HL-60 (cell line): ENCODE results near the gene ESRRA.

Experiments
- DNase-seq, 2 experiments: peaks; one replicate each; pipeline ENCODE4 v3.0.0-alpha.2; 2010 to 2020; ENCODE audit warnings: low read depth in 1 of 2, low spot score in 1 of 2
- H3K27ac ChIP-seq: fragments of 250-450 bp; sonication (Bioruptor Pico); replicated peaks from 2 replicates; pipeline ENCODE4 v1.5.1; 2020; ENCODE audit warnings: mild to moderate bottlenecking, moderate library complexity
- H3K27me3 ChIP-seq: fragments of 250-450 bp; sonication (Bioruptor Pico); 2 replicates; pipeline ENCODE4 v1.5.1; 2021; ENCODE audit warnings: mild to moderate bottlenecking, moderate library complexity; ENCODE audit not compliant: insufficient read depth, poor library complexity, severe bottlenecking
- H3K4me3 ChIP-seq: replicated peaks from 2 replicates; pipeline ENCODE4 v1.5.1; 2011; ENCODE audit warnings: mild to moderate bottlenecking, control low read depth, low read length; ENCODE audit not compliant: insufficient read depth
- CTCF ChIP-seq: IDR thresholded peaks from one replicate; pipeline ENCODE4 v1.5.1; 2011; ENCODE audit warnings: low read length, control low read depth, inconsistent platforms; ENCODE audit not compliant: insufficient read depth
- GABPA ChIP-seq: IDR thresholded peaks from 2 replicates; pipeline ENCODE4 v1.6.1; 2012; ENCODE audit warnings: low read depth
- POLR2AphosphoS5 ChIP-seq: IDR thresholded peaks from 2 replicates; pipeline ENCODE4 v1.6.1; 2012; ENCODE audit warnings: low read depth
- REST ChIP-seq: IDR thresholded peaks from 2 replicates; pipeline ENCODE4 v1.6.1; 2012; ENCODE audit warnings: low read depth; ENCODE audit not compliant: insufficient replicate concordance
- SPI1 ChIP-seq: IDR thresholded peaks from 2 replicates; pipeline ENCODE4 v1.6.1; 2012; ENCODE audit warnings: low read depth, mild to moderate bottlenecking, borderline replicate concordance

ESRRA gene

GRCh38 chr11:64258946-64259532 lies 46.3 kb upstream of the ESRRA start:
- no peak for TF ChIP-seq SPI1
- Histone ChIP-seq H3K4me3 (no peak overlapping the region), H3K27me3 (no peaks in the 10 kb centered on the region), H3K27ac (no peak overlapping the region)
- DNase-seq, result no peak

GRCh38 chr11:64259533-64260067 lies 45.7 kb upstream of the ESRRA start:
- Histone ChIP-seq H3K27me3 (no peaks in the 10 kb centered on the region), H3K4me3 (no peak overlapping the region), H3K27ac (no peak overlapping the region)
- TF ChIP-seq POLR2AphosphoS5 (no peak), CTCF (no peak), GABPA (no peak), SPI1 (no peak), REST (no peak)
- DNase-seq, result no peak

- no peak for DNase-seq
- TF ChIP-seq SPI1 (no peak), CTCF (no peak), POLR2AphosphoS5 (no peak), REST (no peak), GABPA (no peak)
- H3K4me3 ChIP-seq, result no peak overlapping the region
- H3K27ac ChIP-seq, result no peak overlapping the region
- no peaks in the 10 kb centered on the region for H3K27me3 ChIP-seq
These were observed 45.1 kb upstream of the ESRRA start for GRCh38 chr11:64260147-64260708.

- Histone ChIP-seq H3K27me3 (no peaks in the 10 kb centered on the region), H3K4me3 (no peak overlapping the region), H3K27ac (no peak overlapping the region)
- TF ChIP-seq SPI1 (no peak), CTCF (no peak), POLR2AphosphoS5 (no peak), GABPA (no peak), REST (no peak)
- DNase-seq, result no peak
These were observed 43.7 kb upstream of the ESRRA start for GRCh38 chr11:64261556-64262080.
